ENCODE results near the gene CCDC57. TPM values are rescaled to one million over a fixed set of nuclear protein-coding genes. Genes with fewer than 3 reads are reported as not detected.

Gene CCDC57
- total RNA-seq, 1 donor from 2014 or later: 23.2 TPM

- no peak for ATAC-seq
These were observed 133.5 kb downstream of the CCDC57 start for GRCh38 chr17:82079001-82079677.

DNA sequence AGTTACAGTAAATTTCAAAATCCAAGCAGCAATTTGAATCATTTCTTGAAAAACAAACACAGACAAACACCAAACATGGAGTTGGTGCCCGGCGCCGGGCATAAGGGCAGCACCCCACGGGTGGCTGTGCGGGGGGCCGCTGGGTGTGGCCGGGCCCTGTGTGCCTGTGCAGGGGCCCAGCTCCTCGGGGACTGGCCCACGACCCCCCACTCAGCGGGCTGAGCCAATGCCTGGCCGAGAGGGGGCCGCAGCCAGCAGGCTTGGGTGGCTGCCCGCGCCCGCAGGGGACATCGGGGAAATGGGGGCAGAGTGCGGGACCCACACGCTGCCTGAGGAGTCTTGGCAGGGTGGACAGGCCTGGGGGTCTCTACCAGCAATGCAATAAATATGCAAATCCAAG is 134.2 kb downstream of the CCDC57 start:
- no peak for ATAC-seq

- ATAC-seq: no peak
These were observed 134.9 kb downstream of the CCDC57 start for GRCh38 chr17:82077617-82078358.

DNA sequence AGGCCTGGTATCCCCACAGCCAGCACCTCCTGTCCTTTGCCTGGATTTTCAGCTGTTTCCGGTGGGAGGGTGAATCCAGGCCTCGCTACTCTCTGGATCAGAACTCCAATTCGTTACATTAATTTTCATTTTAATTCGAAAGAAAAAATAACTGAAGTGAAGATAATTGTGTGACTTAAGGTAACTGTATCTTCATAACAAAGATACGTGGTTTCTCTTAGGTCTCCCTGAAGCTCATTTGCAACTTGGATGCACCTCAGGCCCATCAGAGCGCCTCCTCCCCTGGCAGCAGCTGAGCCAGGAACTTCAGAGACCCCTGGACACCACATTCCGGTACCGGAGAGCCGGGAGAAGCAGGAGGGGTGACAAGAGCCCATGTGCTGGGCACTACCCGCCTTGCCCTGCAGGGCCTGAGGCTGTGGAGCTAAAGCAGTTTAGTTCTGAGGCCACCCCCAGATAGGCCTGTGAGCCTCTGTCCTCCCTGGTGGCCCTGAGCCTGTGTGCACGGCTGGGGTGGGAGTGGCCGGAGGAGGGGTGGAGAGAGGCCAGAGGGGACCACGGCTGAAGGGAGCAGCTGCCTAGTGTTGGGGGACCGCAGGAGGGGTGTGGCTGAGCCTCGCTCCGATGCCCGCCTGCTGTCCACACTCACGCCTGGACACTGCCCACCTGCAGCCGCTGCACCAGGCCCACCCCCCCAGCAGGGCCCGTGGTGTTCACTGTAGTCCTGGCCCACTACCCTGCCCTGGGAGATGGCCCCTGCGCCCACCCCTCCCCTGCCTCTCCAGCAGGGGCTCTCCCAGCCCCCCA is 135.7 kb downstream of the CCDC57 start:
- peak; percentile 10 for ATAC-seq

- peak; percentile 26 for ATAC-seq
These were observed 136.4 kb downstream of the CCDC57 start for GRCh38 chr17:82076018-82076784.

DNA sequence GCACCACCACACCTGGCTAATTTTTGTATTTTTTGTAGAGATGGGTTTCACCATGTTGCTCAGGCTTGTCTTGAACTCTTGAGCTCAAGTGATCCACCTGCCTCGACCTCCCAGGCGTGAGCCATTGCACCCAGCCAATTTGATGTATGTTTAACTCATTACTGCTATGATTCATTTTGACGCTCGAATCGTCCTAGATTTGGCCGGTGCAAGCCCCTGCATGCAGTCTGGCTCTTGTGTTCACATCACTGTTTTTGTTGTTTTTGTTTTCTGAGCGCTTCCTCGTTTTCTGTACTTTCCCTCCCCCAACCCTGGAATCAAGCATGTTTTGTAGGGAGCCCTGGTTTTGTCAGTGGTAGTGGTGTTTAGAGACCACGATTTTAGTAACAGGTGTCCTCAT is 139.2 kb downstream of the CCDC57 start:
- peak; percentile 34 for ATAC-seq

DNA sequence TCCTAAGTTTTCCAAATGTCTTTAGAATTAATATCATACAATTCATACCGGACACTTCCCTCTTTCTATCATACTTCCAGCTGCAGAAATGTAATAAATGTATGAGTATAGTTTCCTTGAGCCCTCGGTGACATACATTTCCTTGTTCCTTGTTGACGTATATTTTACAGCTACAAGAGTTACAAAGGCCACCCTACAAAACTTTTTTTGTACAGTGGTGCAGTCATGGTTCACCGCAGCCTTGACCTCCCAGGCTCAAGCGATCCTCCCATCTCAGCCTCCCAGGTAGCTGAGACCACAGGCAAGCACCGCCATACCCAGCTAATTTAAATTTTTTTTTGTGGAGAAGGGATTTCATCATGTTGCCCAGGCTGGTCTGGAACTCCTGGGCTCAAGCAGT is 139.8 kb downstream of the CCDC57 start:
- ATAC-seq: peak; percentile 18

- no peak for ATAC-seq
These were observed 142.0 kb downstream of the CCDC57 start for GRCh38 chr17:82070611-82071010.

GRCh38 chr17:82065638-82066303 is 146.9 kb downstream of the CCDC57 start, which contains the start of gene DUS1L:
DUS1L (minus strand) TSS chr17:82065804; CDS start chr17:82065059, 745 bp downstream.
- ATAC-seq: peak; percentile 64

- peak; percentile 12 for ATAC-seq
These were observed 147.4 kb downstream of the CCDC57 start for GRCh38 chr17:82065193-82065637.

DNA sequence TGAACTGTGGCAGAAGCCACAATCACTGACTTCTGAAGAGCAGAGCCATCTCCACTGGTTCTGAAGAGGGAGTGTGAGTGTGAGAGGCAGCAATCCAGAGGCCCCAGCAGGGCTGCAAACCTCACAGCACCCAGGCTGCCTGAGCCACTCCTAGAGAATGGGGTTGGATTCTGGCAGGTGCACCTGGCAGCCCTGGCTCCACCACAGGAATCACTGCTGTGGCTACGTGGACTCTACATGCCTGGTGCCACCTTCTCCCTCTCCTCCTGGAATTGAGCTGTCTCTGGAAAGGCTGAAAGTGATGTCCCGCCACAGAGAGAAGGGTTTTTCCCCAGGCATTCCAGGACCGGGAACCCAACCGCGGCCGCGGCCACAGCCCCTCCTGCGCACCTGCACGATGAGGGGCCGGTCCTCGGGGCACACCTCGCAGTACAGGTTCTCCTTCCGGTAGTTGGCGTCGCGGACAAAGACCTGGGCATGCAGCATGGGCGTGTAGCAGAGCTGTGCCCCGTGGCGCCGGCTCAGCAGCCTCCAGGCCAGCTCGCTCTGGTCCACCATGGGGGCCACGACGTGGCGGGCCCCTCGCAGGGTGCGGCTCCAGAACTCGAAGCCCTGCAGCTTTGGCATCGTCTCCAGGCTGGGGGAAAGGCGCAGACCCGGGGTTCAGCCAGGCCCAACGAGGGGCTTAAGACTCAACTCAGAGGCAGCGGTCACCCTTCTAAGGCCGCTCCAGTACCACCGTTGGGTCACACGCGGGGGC is 148.0 kb downstream of the CCDC57 start:
- peak; percentile 69 for ATAC-seq

- ATAC-seq: peak; percentile 2
These were observed 148.9 kb downstream of the CCDC57 start for GRCh38 chr17:82063424-82064415.

DNA sequence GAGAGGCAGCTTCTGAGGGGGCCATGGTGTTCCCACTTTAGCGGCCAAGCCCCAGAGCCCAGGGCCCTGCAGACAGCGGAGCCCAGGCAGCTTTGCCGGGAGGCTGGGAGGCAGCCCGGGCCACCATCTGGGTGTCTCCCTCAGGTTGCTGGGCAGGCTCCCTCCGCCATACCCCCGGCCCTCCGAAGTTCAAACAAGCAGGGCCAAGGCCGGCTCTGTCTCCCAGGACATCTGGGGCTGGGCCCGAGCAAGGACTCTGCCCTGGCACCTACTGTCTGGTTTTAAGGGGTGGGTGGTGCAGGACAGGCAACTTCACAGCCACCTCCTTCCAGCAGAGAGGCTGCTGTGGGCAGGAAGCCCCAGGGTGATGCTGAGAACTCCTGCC is 149.7 kb downstream of the CCDC57 start:
- no peak for ATAC-seq

DNA sequence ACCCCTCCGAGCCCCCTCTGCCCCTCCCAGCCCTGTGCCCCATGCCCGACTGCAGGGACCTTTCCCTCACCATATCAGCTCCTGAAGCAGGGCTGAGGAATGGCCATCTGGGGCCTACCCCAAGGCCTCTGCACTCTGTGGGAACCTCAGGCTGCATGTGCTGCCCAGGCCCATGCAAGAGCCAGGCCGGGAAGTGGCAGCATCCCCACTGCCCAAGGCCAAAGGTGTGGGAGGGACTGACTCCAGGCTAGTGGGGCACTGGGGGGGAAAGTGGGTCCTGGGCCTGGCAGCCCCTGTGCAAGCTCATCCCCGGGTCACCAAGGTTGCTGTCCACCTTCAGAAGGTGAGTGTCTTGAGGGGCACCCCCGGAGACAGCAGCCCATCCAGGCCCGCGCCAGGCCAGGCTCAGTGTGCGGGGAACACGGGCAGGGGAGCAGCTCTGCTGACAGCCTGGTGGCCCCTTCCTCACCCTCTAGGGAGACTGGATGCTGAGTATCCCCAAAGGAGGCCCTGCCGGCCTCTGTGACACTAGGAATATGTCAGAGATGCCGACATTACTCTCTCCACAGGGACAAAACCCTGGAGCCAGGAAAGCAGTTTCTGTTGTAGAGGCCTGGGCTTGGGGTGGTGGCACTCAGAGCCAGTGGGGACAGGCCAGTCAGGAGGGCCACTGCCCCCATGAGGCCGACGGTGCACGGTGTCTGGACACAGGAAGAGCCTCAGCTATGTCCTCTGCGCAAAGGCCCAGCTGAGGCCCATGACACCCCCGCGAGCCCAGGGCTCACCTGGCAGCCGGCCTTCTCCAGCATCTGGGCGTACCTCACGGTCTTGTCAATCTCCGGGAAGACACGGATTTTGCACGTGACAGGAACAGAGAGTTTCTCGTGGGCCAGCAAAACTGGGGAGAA is 150.3 kb downstream of the CCDC57 start:
- no peak for ATAC-seq

DNA sequence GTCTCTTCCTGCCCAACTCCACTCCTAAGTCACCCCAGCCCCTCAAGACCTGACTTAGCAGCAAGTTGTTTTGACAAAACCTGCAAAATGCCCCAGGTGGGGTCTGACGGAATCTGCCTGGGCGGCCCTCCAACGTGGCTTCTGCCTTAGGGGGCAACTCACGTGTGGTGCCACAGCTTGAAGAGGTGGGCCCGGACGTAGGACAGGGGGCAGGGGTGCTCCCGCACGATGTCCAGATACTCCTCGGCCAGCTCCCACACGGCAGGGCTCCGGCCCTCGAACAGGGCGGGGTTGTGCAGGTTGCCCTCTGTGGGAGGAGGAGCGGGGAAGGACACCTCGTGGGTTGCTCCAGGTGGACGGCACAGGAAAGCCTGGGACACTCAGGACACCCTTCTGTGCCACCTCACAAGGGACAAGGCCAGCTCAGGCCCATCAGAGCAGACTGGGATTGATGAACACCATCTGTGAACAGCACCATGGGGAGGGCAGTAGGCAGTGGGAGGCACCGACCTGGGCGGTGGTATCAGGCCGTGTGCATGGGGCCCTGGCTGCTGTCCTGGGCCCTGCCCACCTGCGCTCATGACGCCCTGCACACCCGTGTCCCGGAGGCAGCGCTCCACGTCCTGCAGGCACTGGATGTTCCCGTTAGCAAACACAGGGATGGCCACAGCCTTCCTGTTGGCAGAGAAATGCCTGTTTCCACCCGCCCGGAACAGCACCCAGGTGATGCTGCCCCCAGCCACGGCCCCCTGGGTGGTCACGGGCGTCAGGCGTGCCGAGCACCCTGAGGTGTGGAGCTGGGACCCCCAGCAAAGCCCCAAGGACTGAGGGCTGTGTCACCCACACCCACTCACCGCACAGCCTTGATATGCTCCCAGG is 151.4 kb downstream of the CCDC57 start:
- no peak for ATAC-seq

GRCh38 chr17:82060614-82061013 is 152.0 kb downstream of the CCDC57 start:
- ATAC-seq: no peak

DNA sequence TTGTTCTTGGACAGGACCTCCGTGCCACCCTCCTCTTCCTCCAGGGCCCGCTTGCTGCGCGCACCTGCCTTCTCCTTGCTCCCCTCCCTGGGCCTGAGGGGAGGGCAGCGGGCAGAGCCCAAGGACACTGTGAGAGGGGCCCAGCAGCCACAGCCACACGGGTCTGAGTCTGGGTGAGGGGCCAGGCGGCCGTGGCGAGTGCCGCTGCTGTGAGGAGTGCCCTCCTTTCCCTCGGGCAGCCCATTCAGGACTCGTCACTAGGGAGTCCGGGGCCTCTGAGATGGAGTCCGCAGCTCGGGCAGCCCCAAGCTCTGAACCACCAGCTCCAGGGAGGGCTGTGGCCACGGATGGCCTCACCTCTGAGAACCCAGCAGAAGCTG is 152.7 kb downstream of the CCDC57 start:
- ATAC-seq: no peak
